ENCODE measurements around the gene SPATA18.

SPATA18 gene, protein sequence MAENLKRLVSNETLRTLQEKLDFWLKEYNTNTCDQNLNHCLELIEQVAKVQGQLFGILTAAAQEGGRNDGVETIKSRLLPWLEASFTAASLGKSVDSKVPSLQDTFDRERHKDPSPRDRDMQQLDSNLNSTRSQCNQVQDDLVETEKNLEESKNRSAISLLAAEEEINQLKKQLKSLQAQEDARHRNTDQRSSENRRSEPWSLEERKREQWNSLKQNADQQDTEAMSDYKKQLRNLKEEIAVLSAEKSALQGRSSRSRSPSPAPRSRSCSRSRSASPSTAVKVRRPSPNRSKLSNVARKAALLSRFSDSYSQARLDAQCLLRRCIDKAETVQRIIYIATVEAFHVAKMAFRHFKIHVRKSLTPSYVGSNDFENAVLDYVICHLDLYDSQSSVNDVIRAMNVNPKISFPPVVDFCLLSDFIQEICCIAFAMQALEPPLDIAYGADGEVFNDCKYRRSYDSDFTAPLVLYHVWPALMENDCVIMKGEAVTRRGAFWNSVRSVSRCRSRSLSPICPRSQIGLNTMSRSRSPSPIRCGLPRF

DNA sequence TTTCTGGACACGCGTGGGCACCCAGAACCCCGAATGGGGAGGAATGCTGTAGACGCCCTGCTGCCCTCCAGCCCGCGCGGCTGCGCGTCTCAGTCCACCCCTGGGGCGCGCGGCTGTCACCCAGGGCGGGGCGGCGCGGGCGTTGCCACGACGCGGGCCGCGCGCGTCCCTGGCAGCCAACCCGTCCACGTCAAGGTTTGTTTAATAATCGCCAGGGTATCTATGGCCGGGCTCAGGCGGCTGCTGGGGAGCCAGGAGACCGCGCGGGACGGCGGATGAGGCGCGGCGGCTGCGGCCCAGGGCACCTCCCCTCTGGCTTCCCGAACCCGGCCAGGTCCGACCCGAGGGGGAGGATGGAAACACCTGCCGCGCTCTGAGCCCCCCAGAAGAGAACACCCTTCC lies at the start of gene SPATA18:
Gene SPATA18 (plus strand): TSS at position 92 of the 402 bp plus-strand sequence. CDS start 401 bp downstream, outside the sequence.
- Histone ChIP-seq H3K4me1 (ENCODE audit: low read depth, poor library complexity, severe bottlenecking) (no peaks in the 10 kb centered on the region), H3K36me3 (ENCODE audit: insufficient read depth) (no peaks in the 10 kb centered on the region), H2AFZ (ENCODE audit: low read depth) (no peak within 1 kb of the TSS), H3K9ac (no peak within 1 kb of the TSS), H3K27me3 (ENCODE audit: insufficient read depth, low read depth) (no peaks in the 10 kb centered on the region), H3K79me2 (ENCODE audit: insufficient read depth, low read depth) (no peaks in the 10 kb centered on the region), H3K4me3 (IDR thresholded peaks at IDR 0.05; ENCODE audit: insufficient read depth, low read depth, low read length) (no peak within 1 kb of the TSS), H4K20me1 (ENCODE audit: insufficient read depth) (no peaks in the 10 kb centered on the region), H3K27ac (no peak within 1 kb of the TSS), H3K4me2 (no peak within 1 kb of the TSS)
- TF ChIP-seq, protein P1, sequence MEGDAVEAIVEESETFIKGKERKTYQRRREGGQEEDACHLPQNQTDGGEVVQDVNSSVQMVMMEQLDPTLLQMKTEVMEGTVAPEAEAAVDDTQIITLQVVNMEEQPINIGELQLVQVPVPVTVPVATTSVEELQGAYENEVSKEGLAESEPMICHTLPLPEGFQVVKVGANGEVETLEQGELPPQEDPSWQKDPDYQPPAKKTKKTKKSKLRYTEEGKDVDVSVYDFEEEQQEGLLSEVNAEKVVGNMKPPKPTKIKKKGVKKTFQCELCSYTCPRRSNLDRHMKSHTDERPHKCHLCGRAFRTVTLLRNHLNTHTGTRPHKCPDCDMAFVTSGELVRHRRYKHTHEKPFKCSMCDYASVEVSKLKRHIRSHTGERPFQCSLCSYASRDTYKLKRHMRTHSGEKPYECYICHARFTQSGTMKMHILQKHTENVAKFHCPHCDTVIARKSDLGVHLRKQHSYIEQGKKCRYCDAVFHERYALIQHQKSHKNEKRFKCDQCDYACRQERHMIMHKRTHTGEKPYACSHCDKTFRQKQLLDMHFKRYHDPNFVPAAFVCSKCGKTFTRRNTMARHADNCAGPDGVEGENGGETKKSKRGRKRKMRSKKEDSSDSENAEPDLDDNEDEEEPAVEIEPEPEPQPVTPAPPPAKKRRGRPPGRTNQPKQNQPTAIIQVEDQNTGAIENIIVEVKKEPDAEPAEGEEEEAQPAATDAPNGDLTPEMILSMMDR (conservative IDR thresholded peaks at IDR 0.05; ENCODE audit: low read depth, low read length): no peak

DNA sequence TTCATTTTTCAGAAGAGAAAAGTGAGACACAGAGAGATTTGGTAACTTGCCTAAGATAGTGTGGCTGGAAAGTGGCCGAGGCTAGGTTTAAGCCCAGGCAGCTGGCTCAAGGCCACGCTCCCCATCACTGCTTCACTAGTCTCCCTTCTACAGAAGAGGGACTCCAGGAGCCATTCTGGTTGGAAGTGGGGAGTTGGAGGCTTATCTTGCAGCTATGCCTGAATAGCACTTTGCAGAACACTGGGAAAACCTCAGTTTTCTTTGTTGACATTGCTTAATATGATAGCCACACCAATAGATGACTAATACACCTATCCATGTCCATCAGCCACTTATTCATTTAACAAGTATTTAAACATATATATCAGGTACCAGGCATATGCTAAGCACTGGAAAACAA lies 49.5 kb upstream of the SPATA18 start:
- H2AFZ ChIP-seq (ENCODE audit: low read depth): no peak overlapping the region
- H3K27me3 ChIP-seq (ENCODE audit: insufficient read depth, low read depth): no peaks in the 10 kb centered on the region
- no peak overlapping the region for H3K9ac ChIP-seq
- no peaks in the 10 kb centered on the region for H4K20me1 ChIP-seq (ENCODE audit: insufficient read depth)
- H3K79me2 ChIP-seq (ENCODE audit: insufficient read depth, low read depth): no peaks in the 10 kb centered on the region
- no peak overlapping the region for H3K4me2 ChIP-seq
- H3K4me3 ChIP-seq (IDR thresholded peaks at IDR 0.05; ENCODE audit: insufficient read depth, low read depth, low read length): no peak overlapping the region
- no peaks in the 10 kb centered on the region for H3K36me3 ChIP-seq (ENCODE audit: insufficient read depth)
- no peaks in the 10 kb centered on the region for H3K4me1 ChIP-seq (ENCODE audit: low read depth, poor library complexity, severe bottlenecking)
- H3K27ac ChIP-seq: no peak overlapping the region
- TF ChIP-seq, protein P1 (conservative IDR thresholded peaks at IDR 0.05; ENCODE audit: low read depth, low read length): no peak

DNA sequence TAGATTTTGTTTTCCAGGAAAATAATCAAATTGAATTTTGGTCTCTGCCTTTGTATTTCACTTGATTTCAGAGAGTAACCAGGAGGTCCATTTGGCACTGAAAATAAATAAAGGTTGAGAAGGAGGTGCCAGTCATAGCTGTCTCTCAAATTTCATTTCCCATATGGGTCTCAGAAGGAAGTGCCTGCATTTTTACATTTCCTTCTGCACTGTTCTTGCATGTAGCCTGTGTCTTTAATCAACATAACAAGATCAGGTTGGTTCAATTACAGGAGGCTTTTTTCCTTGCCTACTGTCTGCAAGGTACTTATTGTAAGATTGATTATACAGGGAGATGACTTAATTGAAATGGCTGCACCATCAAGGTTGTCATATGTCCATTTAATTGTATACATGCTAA lies 46.7 kb upstream of the SPATA18 start:
- Histone ChIP-seq H3K36me3 (ENCODE audit: insufficient read depth) (no peaks in the 10 kb centered on the region), H3K4me3 (IDR thresholded peaks at IDR 0.05; ENCODE audit: insufficient read depth, low read depth, low read length) (no peak overlapping the region), H3K4me2 (no peak overlapping the region), H3K4me1 (ENCODE audit: low read depth, poor library complexity, severe bottlenecking) (no peaks in the 10 kb centered on the region), H3K27me3 (ENCODE audit: insufficient read depth, low read depth) (no peaks in the 10 kb centered on the region), H4K20me1 (ENCODE audit: insufficient read depth) (no peaks in the 10 kb centered on the region), H2AFZ (ENCODE audit: low read depth) (no peak overlapping the region), H3K9ac (no peak overlapping the region), H3K27ac (no peak overlapping the region), H3K79me2 (ENCODE audit: insufficient read depth, low read depth) (no peaks in the 10 kb centered on the region)
- TF ChIP-seq, protein P1 (conservative IDR thresholded peaks at IDR 0.05; ENCODE audit: low read depth, low read length): no peak

DNA sequence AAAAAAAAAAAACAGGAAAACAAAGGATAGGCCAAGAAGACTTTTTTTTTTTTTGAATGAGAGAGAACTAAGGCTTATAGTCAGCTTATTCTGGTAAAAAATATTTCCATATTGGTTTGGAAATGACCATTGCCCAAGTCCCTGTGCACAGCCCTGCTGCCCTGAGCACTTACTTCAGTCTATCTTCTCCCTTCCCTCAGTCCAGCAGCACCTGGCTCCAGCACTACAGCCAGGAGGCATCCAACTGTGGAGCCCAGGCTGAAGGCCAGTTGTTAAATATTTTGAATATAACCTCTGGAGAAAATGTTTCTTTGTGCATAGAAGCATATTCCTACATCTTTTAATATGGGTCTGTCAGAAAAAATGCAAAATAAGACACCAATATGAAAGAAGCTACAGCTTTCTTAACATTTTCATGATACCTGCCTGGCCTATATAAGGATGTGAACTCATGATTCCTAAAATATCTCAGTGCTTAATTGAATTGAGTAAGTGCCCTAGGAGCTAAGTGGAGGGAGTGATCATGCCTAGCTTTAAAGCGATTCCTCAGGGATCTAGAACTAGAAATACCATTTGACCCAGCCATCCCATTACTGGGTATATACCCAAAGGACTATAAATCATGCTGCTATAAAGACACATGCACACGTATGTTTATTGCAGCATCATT lies 45.4 kb upstream of the SPATA18 start:
- TF ChIP-seq, protein P1 (conservative IDR thresholded peaks at IDR 0.05; ENCODE audit: low read depth, low read length): no peak
- H3K27ac ChIP-seq: no peak overlapping the region
- no peaks in the 10 kb centered on the region for H3K27me3 ChIP-seq (ENCODE audit: insufficient read depth, low read depth)
- no peaks in the 10 kb centered on the region for H3K36me3 ChIP-seq (ENCODE audit: insufficient read depth)
- H4K20me1 ChIP-seq (ENCODE audit: insufficient read depth): no peaks in the 10 kb centered on the region
- no peak overlapping the region for H3K4me3 ChIP-seq (IDR thresholded peaks at IDR 0.05; ENCODE audit: insufficient read depth, low read depth, low read length)
- no peak overlapping the region for H2AFZ ChIP-seq (ENCODE audit: low read depth)
- no peak overlapping the region for H3K9ac ChIP-seq
- no peak overlapping the region for H3K4me2 ChIP-seq
- H3K4me1 ChIP-seq (ENCODE audit: low read depth, poor library complexity, severe bottlenecking): no peaks in the 10 kb centered on the region
- no peaks in the 10 kb centered on the region for H3K79me2 ChIP-seq (ENCODE audit: insufficient read depth, low read depth)

Data from KMS-11 (cell line).